HepG2 (cell line): ENCODE results near the gene MARS1. TPM values are rescaled to one million over a fixed set of nuclear protein-coding genes. Genes with fewer than 3 reads are reported as not detected.

Experiments used
- ATAC-seq: fragments of 200-7000 bp; cut with Tn5 transposase; 3 replicates; pipeline ENCODE4 v1.9.1; 2020; ENCODE audit warnings: mild to moderate bottlenecking, moderate library complexity
- BruUV-seq: library from RNA; stranded (reverse); fragments of 400-500 nt; replicated peaks from 2 replicates; lab custom pipeline; 2021; lab: Mats Ljungman, UMichigan
- CTCF ChIA-PET: fragments of 300-600 bp; formaldehyde crosslinking; extraction: SDS; loops from one replicate; lab custom pipeline; 2021; ENCODE audit warnings: low total read pairs, inconsistent platforms, low intra/inter-chr PET ratio; lab: Yijun Ruan, JAX
- POLR2A ChIA-PET: fragments of 350-600 bp; sonication (Branson Sonifier 250); formaldehyde crosslinking; loops from one replicate; lab custom pipeline; 2020; ENCODE audit warnings: antibody characterized with exemption, inconsistent platforms; lab: Yijun Ruan, JAX
- DNase-seq: peaks from one replicate; pipeline ENCODE4 v3.0.0-alpha.2; 2015; ENCODE audit warnings: low spot score
- FAIRE-seq: peaks from 3 replicates; lab custom pipeline; 2011; peaks lifted over from hg19 to GRCh38; lab: Jason Lieb, UNC
- H2AFZ ChIP-seq: one replicate; pipeline ENCODE4 v1.6.1; 2011; ENCODE audit warnings: low read length, inconsistent platforms
- H3K27ac ChIP-seq: fragments of 300-600 bp; 3 replicates; pipeline ENCODE4 v1.8.0; 2011; ENCODE audit warnings: mixed run types, mild to moderate bottlenecking, mixed read lengths, low read length, inconsistent platforms; ENCODE audit not compliant: insufficient read depth; ENCODE audit errors: extremely low read length
- H3K27me3 ChIP-seq, 2 experiments: fragments of 200-600 bp in 1 of 2; 2 replicates in 1 of 2; 3 replicates in 1 of 2; pipeline versions ENCODE4 v1.6.0 to v1.8.0; 2011; ENCODE audit warnings: low read length in 2 of 2, mild to moderate bottlenecking in 2 of 2, moderate library complexity in 2 of 2, inconsistent platforms in 1 of 2; ENCODE audit not compliant: insufficient read depth in 2 of 2, control insufficient read depth in 1 of 2
- H3K36me3 ChIP-seq, 2 experiments: fragments of 200-600 bp in 1 of 2; replicated peaks in 1 of 2; 2 replicates in 1 of 2; 3 replicates in 1 of 2; pipeline versions ENCODE4 v1.5.1 to v1.8.0; 2011; ENCODE audit warnings: low read length in 2 of 2, inconsistent platforms in 1 of 2; ENCODE audit not compliant: insufficient read depth in 2 of 2, control insufficient read depth in 1 of 2
- H3K4me1 ChIP-seq: 2 replicates; pipeline ENCODE4 v1.5.1; 2012; ENCODE audit warnings: low read length, inconsistent platforms; ENCODE audit not compliant: insufficient read depth
- H3K4me2 ChIP-seq: 2 replicates; pipeline ENCODE4 v1.6.0; 2011; ENCODE audit warnings: low read depth, low read length, inconsistent platforms
- H3K4me3 ChIP-seq, 3 experiments: fragments of 200-600 bp in 1 of 3; sonication (generic), shearing (Covaris generic) in 1 of 3; replicated peaks in 1 of 3; 2 replicates each; pipeline ENCODE4 v1.5.1; 2011 to 2016; ENCODE audit warnings: low read length in 3 of 3, inconsistent platforms in 2 of 3, low read depth in 2 of 3, mild to moderate bottlenecking in 2 of 3, control low read depth in 1 of 3, mixed read lengths in 1 of 3; ENCODE audit not compliant: insufficient read depth in 1 of 3
- H3K79me2 ChIP-seq: one replicate; pipeline ENCODE4 v1.6.1; 2011; ENCODE audit warnings: low read length, inconsistent platforms; ENCODE audit not compliant: insufficient read depth
- H3K9ac ChIP-seq: 2 replicates; pipeline ENCODE4 v1.6.0; 2011; ENCODE audit warnings: mild to moderate bottlenecking, low read depth, low read length, inconsistent platforms; ENCODE audit not compliant: insufficient read depth
- H3K9me3 ChIP-seq: 2 replicates; pipeline ENCODE4 v1.5.1; 2012; ENCODE audit warnings: mild to moderate bottlenecking, low read length
- H4K20me1 ChIP-seq: 2 replicates; pipeline ENCODE4 v1.6.0; 2011; ENCODE audit warnings: inconsistent platforms, mild to moderate bottlenecking, low read length, moderate library complexity; ENCODE audit not compliant: insufficient read depth
- BHLHE40 ChIP-seq: IDR thresholded peaks from 2 replicates; pipeline ENCODE4 v1.6.1; 2011; ENCODE audit warnings: low read length, improper control_type of control experiment
- EEA1 ChIP-seq: sonication (generic); formaldehyde crosslinking; IDR thresholded peaks from 2 replicates; pipeline ENCODE4 v1.5.1; 2020; ENCODE audit warnings: mild to moderate bottlenecking, missing genetic modification reagents, borderline replicate concordance
- EED ChIP-seq: sonication (generic); formaldehyde crosslinking; IDR thresholded peaks from 2 replicates; pipeline ENCODE4 v1.5.0; 2020; ENCODE audit warnings: mild to moderate bottlenecking, missing genetic modification reagents
- FOXK2 ChIP-seq: fragments of 450-650 bp; IDR thresholded peaks from 2 replicates; pipeline ENCODE4 v1.6.1; 2016
- ISX ChIP-seq: sonication (generic); formaldehyde crosslinking; conservative IDR thresholded peaks from 2 replicates; pipeline ENCODE4 v1.5.0; 2020; ENCODE audit warnings: missing genetic modification reagents
- KLF6 ChIP-seq: IDR thresholded peaks from 2 replicates; pipeline ENCODE4 v1.8.0; 2016; ENCODE audit warnings: missing biosample characterization, missing genetic modification reagents
- NCOA5 ChIP-seq: sonication (generic); formaldehyde crosslinking; IDR thresholded peaks from 2 replicates; pipeline ENCODE4 v1.4.0; 2020; ENCODE audit warnings: missing genetic modification reagents
- SP1 ChIP-seq, 2 experiments: fragments of 450-650 bp in 1 of 2; sonication (generic) in 1 of 2; formaldehyde crosslinking in 1 of 2; IDR thresholded peaks; 2 replicates each; pipeline versions ENCODE4 v1.4.0 to v1.6.1; 2016 to 2020; ENCODE audit warnings: missing genetic modification reagents in 1 of 2
- TP53 ChIP-seq: sonication (generic); formaldehyde crosslinking; conservative IDR thresholded peaks from 2 replicates; pipeline ENCODE4 v1.4.0; 2020; ENCODE audit warnings: missing genetic modification reagents
- YEATS2 ChIP-seq: sonication (generic); formaldehyde crosslinking; IDR thresholded peaks from 2 replicates; pipeline ENCODE4 v1.4.0; 2020; ENCODE audit warnings: missing genetic modification reagents, borderline replicate concordance
- ZFP62 ChIP-seq: sonication (generic); formaldehyde crosslinking; IDR thresholded peaks from 2 replicates; pipeline ENCODE4 v1.4.0; 2020; ENCODE audit warnings: missing genetic modification reagents
- ZNF180 ChIP-seq: sonication (generic); formaldehyde crosslinking; IDR thresholded peaks from 2 replicates; pipeline ENCODE4 v1.4.0; 2020; ENCODE audit warnings: low read depth, missing genetic modification reagents, borderline replicate concordance
- ZNF274 ChIP-seq: sonication (generic); formaldehyde crosslinking; IDR thresholded peaks from 2 replicates; pipeline ENCODE4 v1.5.1; 2020; ENCODE audit warnings: mild to moderate bottlenecking, missing genetic modification reagents
- ZNF678 ChIP-seq: sonication (generic); formaldehyde crosslinking; IDR thresholded peaks from 2 replicates; pipeline ENCODE4 v1.4.0; 2020; ENCODE audit warnings: mild to moderate bottlenecking, missing genetic modification reagents
- ZNF724P ChIP-seq: sonication (generic); formaldehyde crosslinking; IDR thresholded peaks from 2 replicates; pipeline ENCODE4 v1.8.0; 2022; ENCODE audit warnings: missing genetic modification reagents, borderline replicate concordance
- ZSCAN12 ChIP-seq: sonication (generic); formaldehyde crosslinking; IDR thresholded peaks from 2 replicates; pipeline ENCODE4 v1.9.0; 2021; ENCODE audit warnings: mild to moderate bottlenecking, missing genetic modification reagents
- ZSCAN20 ChIP-seq: sonication (generic); formaldehyde crosslinking; IDR thresholded peaks from 2 replicates; pipeline ENCODE4 v1.4.0; 2020; ENCODE audit warnings: missing genetic modification reagents, mild to moderate bottlenecking, borderline replicate concordance
- WGBS: methylation state at CpG from one replicate; pipeline ENCODE4 v1.1.6; 2017; ENCODE audit warnings: low lambda C conversion rate; 5-methylcytosine and 5-hydroxymethylcytosine counted together
- in situ Hi-C: cut with HindIII; loops from 2 replicates; pipeline ENCODE4 v1.10.0; 2017; ENCODE audit warnings: low pct_unique_long_range_greater_than_20kb; ENCODE audit not compliant: extremely low pct_ligation_motif_present
- intact Hi-C: fragments of 100-400 bp; cut with micrococcal nuclease; formaldehyde crosslinking; loops from one replicate; pipeline ENCODE4 v1.10.0; 2022; ENCODE audit not compliant: unreplicated experiment
- polyA plus RNA-seq, 8 experiments: library from polyadenylated mRNA; depleted of rRNA in 3 of 8; stranded (reverse) in 7 of 8; unstranded in 1 of 8; fragments of >200 nt; fragmentation: Illumina TruSeq in 4 of 8; extraction: Trizol in 4 of 8; gene quantifications; 2 replicates each; pipeline versions ENCODE4 v1.2.1 to v1.2.3, GENCODE V29; 2011 to 2016; ENCODE audit warnings: low read depth in 4 of 8, missing spikeins in 1 of 8, mixed read lengths in 1 of 8; ENCODE audit not compliant: insufficient read depth in 1 of 8
- total RNA-seq, 5 experiments: library from RNA; depleted of rRNA; stranded (reverse); fragments of >200 nt; fragmentation: Illumina TruSeq; extraction: Trizol; gene quantifications; 2 replicates each; pipeline ENCODE4 v1.2.3, GENCODE V29; 2016; ENCODE audit warnings: low read depth in 1 of 5
- TF ChIP-seq, protein P1 (sequence below): sonication (generic); formaldehyde crosslinking; IDR thresholded peaks from 2 replicates; pipeline ENCODE4 v1.5.0; 2020; ENCODE audit warnings: mild to moderate bottlenecking, missing genetic modification reagents, moderate library complexity

The MARS1 gene
- total and polyA plus RNA-seq, 2 of the 13 experiments (the other 11 are each of a cell fraction or from before 2014, with no cell fraction given), result 115 to 181 TPM

GRCh38 chr12:57465747-57466505 lies 21.9 kb upstream of the MARS1 start:
- Histone ChIP-seq H3K79me2 (no peaks in the 10 kb centered on the region), H2AFZ (no peak overlapping the region), H3K4me3 (no peak overlapping the region), H3K4me2 (no peak overlapping the region), H3K9me3 (no peaks in the 10 kb centered on the region), H3K36me3 (no peaks in the 10 kb centered on the region), H4K20me1 (no peaks in the 10 kb centered on the region), H3K27me3 (peaks cover 0 to 45% of the 10 kb centered on the region in 2 experiments; a peak in 3 of 5 replicates), H3K9ac (no peak overlapping the region), H3K4me1 (peaks cover 45% of the 10 kb centered on the region), H3K27ac (no peak overlapping the region)
- FAIRE-seq (no peak), ATAC-seq (no peak), DNase-seq (no peak)
- WGBS, result 41% methylated on average over 11 of the region's 14 CpGs
- TF ChIP-seq BHLHE40, result 0 out of 2 replicates have a peak, but pooled peaks have one; percentile 34
- TF ChIP-seq EED (CRISPR knock-in tag), result no peak
- TF ChIP-seq, protein P1, sequence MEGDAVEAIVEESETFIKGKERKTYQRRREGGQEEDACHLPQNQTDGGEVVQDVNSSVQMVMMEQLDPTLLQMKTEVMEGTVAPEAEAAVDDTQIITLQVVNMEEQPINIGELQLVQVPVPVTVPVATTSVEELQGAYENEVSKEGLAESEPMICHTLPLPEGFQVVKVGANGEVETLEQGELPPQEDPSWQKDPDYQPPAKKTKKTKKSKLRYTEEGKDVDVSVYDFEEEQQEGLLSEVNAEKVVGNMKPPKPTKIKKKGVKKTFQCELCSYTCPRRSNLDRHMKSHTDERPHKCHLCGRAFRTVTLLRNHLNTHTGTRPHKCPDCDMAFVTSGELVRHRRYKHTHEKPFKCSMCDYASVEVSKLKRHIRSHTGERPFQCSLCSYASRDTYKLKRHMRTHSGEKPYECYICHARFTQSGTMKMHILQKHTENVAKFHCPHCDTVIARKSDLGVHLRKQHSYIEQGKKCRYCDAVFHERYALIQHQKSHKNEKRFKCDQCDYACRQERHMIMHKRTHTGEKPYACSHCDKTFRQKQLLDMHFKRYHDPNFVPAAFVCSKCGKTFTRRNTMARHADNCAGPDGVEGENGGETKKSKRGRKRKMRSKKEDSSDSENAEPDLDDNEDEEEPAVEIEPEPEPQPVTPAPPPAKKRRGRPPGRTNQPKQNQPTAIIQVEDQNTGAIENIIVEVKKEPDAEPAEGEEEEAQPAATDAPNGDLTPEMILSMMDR, result no peak
- CTCF ChIA-PET, result interaction anchor here (0.6 kb wide), 1 partner anchor 521 kb away, joined by 3 read pairs; no protein-coding TSS in a partner anchor
- intact Hi-C loops (no loop called here), in situ Hi-C loops (no loop called here)
- POLR2A ChIA-PET, result no interaction called here
- no TSS peak for BruUV-seq

- DNase-seq (no peak), ATAC-seq (no peak), FAIRE-seq (no peak)
- no TSS peak for BruUV-seq
- H3K27me3 ChIP-seq, result peaks cover 0 to 45% of the 10 kb centered on the region in 2 experiments; a peak in 3 of 5 replicates
- no peak overlapping the region for H3K27ac ChIP-seq
- 58% methylated on average over 11 of the region's 12 CpGs for WGBS
- H3K4me2 ChIP-seq, result no peak overlapping the region
- H3K79me2 ChIP-seq, result no peaks in the 10 kb centered on the region
- peaks cover 41% of the 10 kb centered on the region for H3K4me1 ChIP-seq
- H3K9me3 ChIP-seq, result no peaks in the 10 kb centered on the region
- H3K9ac ChIP-seq, result no peak overlapping the region
- H2AFZ ChIP-seq, result no peak overlapping the region
- no peaks in the 10 kb centered on the region for H3K36me3 ChIP-seq
- intact Hi-C loops, result no loop called here
- in situ Hi-C loops, result no loop called here
- ChIA-PET POLR2A (no interaction called here), CTCF (no interaction called here)
- no peaks in the 10 kb centered on the region for H4K20me1 ChIP-seq
- no peak overlapping the region for H3K4me3 ChIP-seq
- TF ChIP-seq KLF6 (CRISPR knock-in tag), result no peak
- no peak for TF ChIP-seq NCOA5 (CRISPR knock-in tag)
- TF ChIP-seq ISX (CRISPR knock-in tag), result no peak
- TF ChIP-seq SP1 (IDR thresholded peaks at IDR 0.05), result no peak
- no peak for TF ChIP-seq SP1 (CRISPR knock-in tag; IDR thresholded peaks at IDR 0.05)
- no peak for TF ChIP-seq FOXK2
- no peak for TF ChIP-seq ZSCAN20 (CRISPR knock-in tag)
- TF ChIP-seq ZNF678 (CRISPR knock-in tag), result no peak
- no peak for TF ChIP-seq ZFP62
- no peak for TF ChIP-seq ZNF180 (CRISPR knock-in tag)
- no peak for TF ChIP-seq YEATS2
- TF ChIP-seq EEA1 (CRISPR knock-in tag), result no peak
- TF ChIP-seq ZNF274 (CRISPR knock-in tag), result no peak
- no peak for TF ChIP-seq ZNF724P (CRISPR knock-in tag)
- TF ChIP-seq ZSCAN12 (CRISPR knock-in tag), result no peak
- no peak for TF ChIP-seq TP53
These were observed 20.5 kb upstream of the MARS1 start for GRCh38 chr12:57467212-57467874.
